Measurements from ENCODE around the gene CHN2.

The CHN2 gene

DNA sequence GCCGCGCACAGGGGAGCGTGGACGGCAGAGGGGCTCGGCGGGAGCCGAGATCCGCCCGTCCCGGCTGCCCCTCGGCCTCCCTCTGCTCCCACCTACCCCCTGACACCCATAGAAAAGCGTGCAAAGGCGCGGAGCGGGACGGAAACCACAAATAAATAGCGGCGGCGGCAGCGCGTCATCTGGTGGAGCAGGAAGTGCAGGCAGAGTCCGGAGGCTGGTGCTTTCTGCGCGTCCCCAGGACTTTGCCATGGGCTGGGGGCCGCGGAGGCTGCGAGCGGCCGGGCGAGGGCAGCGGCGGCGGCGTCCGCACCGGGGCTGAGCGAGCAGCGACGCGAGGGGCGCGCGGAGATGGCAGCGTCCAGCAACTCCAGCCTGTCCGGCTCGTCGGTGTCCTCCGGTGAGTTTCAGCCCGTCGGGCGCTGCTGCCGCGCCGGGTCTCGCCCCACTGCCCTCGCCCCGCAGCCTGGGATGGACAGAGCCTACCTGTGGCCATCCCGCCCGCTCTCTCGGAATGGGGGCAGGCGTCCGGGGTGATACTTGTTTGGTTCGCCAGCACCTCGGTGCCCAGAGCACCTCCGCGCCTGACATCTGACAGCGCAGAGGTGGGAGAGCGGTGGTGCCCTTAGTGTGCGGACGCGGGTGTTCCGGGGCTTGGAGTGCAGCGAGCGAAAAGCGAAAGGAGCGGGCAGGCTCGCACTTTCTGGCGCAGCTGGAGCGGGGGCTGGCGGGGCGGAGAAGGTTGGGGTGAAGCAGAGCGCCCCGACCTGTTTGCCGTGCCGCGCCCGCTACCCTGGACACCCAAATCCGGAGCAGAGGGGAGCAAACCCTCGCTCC lies at the start of gene CHN2:
Gene CHN2 (plus strand): TSS at position 182 of the 834 bp plus-strand sequence.
- CTCF ChIA-PET: interaction anchor here (0.9 kb wide), 1 partner anchor 214 kb away, joined by 3 read pairs; no protein-coding TSS in a partner anchor
- DNase-seq (ENCODE audit: extremely low spot score): peak; percentile 21
- POLR2A ChIA-PET: no interaction called here
- TF ChIP-seq CTCF (IDR thresholded peaks at IDR 0.05; ENCODE audit: control extremely low read depth, extremely low read depth, low read depth, missing control alignments): no peak

GRCh38 chr7:29145553-29146056 lies 49.0 kb upstream of the CHN2 start:
- CTCF ChIA-PET: no interaction called here
- POLR2A ChIA-PET: no interaction called here
- DNase-seq (ENCODE audit: extremely low spot score): no peak
- no peak for TF ChIP-seq CTCF (IDR thresholded peaks at IDR 0.05; ENCODE audit: control extremely low read depth, extremely low read depth, low read depth, missing control alignments)

- ChIA-PET POLR2A (no interaction called here), CTCF (no interaction called here)
- TF ChIP-seq CTCF (IDR thresholded peaks at IDR 0.05; ENCODE audit: control extremely low read depth, extremely low read depth, low read depth, missing control alignments): no peak
- DNase-seq (ENCODE audit: extremely low spot score): no peak
These were observed 48.4 kb upstream of the CHN2 start, which contains the start of gene CPVL for GRCh38 chr7:29146057-29146706. TSS of gene CPVL (minus strand) at chr7:29146537. CDS start at chr7:29121061, 25,476 bp downstream.

DNA sequence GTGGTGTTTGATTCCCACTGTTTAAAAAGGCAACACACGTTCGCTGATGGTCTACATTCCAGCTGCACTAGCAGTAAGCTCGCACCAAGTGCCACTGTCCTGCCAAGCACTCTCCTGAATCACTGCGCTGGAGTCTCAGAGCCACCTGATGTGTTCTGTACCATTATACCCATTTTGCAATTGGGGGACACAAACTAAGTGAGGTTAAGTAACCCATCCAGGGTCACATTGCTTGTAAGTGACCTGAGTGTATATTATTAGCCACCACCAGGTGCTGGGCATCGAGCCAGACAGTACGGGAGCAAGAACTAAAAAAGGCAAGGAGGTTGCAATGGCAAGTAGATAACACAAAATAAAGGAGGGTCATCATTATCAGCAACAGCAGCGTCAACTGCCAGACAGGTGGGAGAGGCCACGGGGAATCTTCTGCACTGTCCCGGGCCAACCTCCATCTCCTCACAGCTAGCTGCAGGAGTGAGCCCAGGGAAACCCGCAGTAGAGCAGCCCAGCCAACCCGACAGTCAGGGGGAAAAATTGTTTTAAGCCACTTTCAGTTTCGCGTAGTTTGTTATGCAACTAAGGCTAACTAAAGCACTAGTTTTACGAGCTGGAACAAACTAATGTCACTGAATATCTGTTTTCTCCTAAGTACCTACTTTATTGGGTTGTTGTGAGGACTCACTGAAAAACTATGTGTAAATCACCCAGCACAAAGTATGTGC lies 47.5 kb upstream of the CHN2 start:
- TF ChIP-seq CTCF (IDR thresholded peaks at IDR 0.05; ENCODE audit: control extremely low read depth, extremely low read depth, low read depth, missing control alignments): no peak
- POLR2A ChIA-PET: no interaction called here
- CTCF ChIA-PET: interaction anchor here (0.8 kb wide), 1 partner anchor 41 kb away, joined by 3 read pairs; no protein-coding TSS in a partner anchor
- DNase-seq (ENCODE audit: extremely low spot score): no peak

DNA sequence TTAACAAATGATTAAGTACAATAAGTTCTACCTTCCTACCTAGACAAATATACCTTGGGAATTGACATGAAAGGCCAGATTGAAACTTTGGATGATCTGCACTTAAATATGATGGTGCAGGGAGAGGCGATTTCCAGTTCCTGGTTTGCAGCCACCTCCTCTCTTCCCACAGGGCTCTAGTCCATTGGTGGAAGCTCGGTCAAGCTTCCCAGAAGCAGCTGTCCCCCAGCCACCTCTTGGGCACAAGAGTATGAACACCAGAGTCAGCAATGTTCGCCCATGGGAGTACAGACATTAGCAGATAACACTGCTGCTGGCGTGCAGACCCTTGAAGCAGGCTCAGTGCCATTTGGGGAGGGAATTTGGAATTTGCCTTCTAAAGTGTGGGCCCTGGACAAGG lies 46.8 kb upstream of the CHN2 start:
- CTCF ChIA-PET: interaction anchor here (0.8 kb wide), 1 partner anchor 41 kb away, joined by 3 read pairs; no protein-coding TSS in a partner anchor
- no peak for DNase-seq (ENCODE audit: extremely low spot score)
- POLR2A ChIA-PET: no interaction called here
- TF ChIP-seq CTCF (IDR thresholded peaks at IDR 0.05; ENCODE audit: control extremely low read depth, extremely low read depth, low read depth, missing control alignments): no peak

- no peak for DNase-seq (ENCODE audit: extremely low spot score)
- no peak for TF ChIP-seq CTCF (IDR thresholded peaks at IDR 0.05; ENCODE audit: control extremely low read depth, extremely low read depth, low read depth, missing control alignments)
- POLR2A ChIA-PET: no interaction called here
- CTCF ChIA-PET: interaction anchor here (1.2 kb wide), 1 partner anchor 9 kb away, joined by 4 read pairs; no protein-coding TSS in a partner anchor
These were observed 45.5 kb upstream of the CHN2 start for GRCh38 chr7:29149036-29149435.

Data from GM10248 (cell line).